HEK293T (cell line): ENCODE measurements around the gene SLC25A51.

Experiments used
- ARNT ChIP-seq: fragments of 450-650 bp; IDR thresholded peaks from 2 replicates; pipeline ENCODE4 v1.6.1; 2017; ENCODE audit warnings: mild to moderate bottlenecking
- BHLHE40 ChIP-seq: fragments of 450-650 bp; IDR thresholded peaks from 2 replicates; pipeline ENCODE4 v1.6.1; 2016; ENCODE audit warnings: mild to moderate bottlenecking, moderate library complexity, borderline replicate concordance
- ELF4 ChIP-seq: fragments of 450-650 bp; IDR thresholded peaks from 2 replicates; pipeline ENCODE4 v1.6.1; 2017; ENCODE audit warnings: antibody characterized with exemption
- FOXA1 ChIP-seq: fragments of 450-650 bp; IDR thresholded peaks from 2 replicates; pipeline ENCODE4 v1.6.1; 2016; ENCODE audit warnings: mild to moderate bottlenecking
- FOXM1 ChIP-seq: fragments of 450-650 bp; IDR thresholded peaks from 2 replicates; pipeline ENCODE4 v1.6.1; 2017; ENCODE audit warnings: mild to moderate bottlenecking, borderline replicate concordance
- HDGF ChIP-seq: fragments of 450-650 bp; IDR thresholded peaks from 2 replicates; pipeline ENCODE4 v1.6.1; 2017; ENCODE audit warnings: antibody characterized with exemption, borderline replicate concordance
- NFRKB ChIP-seq: fragments of 450-650 bp; IDR thresholded peaks from 2 replicates; pipeline ENCODE4 v1.6.1; 2016; ENCODE audit warnings: mild to moderate bottlenecking, moderate library complexity
- SUZ12 ChIP-seq: fragments of 450-650 bp; IDR thresholded peaks from 2 replicates; pipeline ENCODE4 v1.6.1; 2016; ENCODE audit warnings: mild to moderate bottlenecking
- TF ChIP-seq, protein P1 (sequence below): fragments of 450-650 bp; IDR thresholded peaks from 2 replicates; pipeline ENCODE4 v1.6.1; 2016

DNA sequence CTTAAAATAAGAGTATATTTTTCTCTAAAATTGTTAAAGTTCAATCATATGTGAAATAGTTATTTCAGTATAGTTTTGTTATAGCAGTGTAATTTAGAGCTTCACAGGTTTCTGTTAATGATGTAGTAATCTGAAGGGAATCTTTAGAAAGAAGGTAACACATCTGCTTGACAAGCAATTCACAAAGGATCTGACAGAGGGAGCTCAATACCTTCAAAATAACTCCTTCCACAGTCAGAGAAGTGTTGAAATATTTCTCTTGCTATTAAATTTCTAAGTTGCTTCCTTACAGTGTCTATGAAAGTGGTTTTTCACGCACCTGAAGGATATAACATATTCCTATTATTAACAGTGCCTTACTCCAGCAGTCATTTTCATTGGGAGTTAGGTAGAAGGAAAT is 44.9 kb downstream of the SLC25A51 start:
- TF ChIP-seq BHLHE40 (no peak), SUZ12 (no peak), FOXA1 (no peak), FOXM1 (no peak), NFRKB (no peak), ARNT (no peak), HDGF (no peak), ELF4 (no peak)
- TF ChIP-seq, protein P1, sequence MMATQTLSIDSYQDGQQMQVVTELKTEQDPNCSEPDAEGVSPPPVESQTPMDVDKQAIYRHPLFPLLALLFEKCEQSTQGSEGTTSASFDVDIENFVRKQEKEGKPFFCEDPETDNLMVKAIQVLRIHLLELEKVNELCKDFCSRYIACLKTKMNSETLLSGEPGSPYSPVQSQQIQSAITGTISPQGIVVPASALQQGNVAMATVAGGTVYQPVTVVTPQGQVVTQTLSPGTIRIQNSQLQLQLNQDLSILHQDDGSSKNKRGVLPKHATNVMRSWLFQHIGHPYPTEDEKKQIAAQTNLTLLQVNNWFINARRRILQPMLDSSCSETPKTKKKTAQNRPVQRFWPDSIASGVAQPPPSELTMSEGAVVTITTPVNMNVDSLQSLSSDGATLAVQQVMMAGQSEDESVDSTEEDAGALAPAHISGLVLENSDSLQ = no peak
